Left hindlimb (tissue), 1 donor: ENCODE data around the gene XKR7.
"Not testable (repeated sequence)": the region's sequence is repeated elsewhere in the genome, so short reads cannot be mapped to it uniquely, and the experiment has no call there.

Experiments
- DNase-seq: peaks from one replicate; pipeline ENCODE4 v3.0.0-alpha.2; 2018

The XKR7 gene

GRCh38 chr20:31967830-31968249, at the start of gene XKR7:
Gene XKR7 (plus strand): TSS chr20:31968151. CDS start chr20:31968176, 25 bp downstream.
- DNase-seq = no peak

- no peak for DNase-seq
Observed at GRCh38 chr20:31918466-31919105, 49.4 kb upstream of the XKR7 start.

GRCh38 chr20:31919410-31920155, 48.4 kb upstream of the XKR7 start:
- DNase-seq = no peak

GRCh38 chr20:31920275-31920855, 47.6 kb upstream of the XKR7 start:
- no peak for DNase-seq

- DNase-seq = not testable (repeated sequence)
Observed at GRCh38 chr20:31921480-31921879, 46.5 kb upstream of the XKR7 start.

GRCh38 chr20:31922181-31922580, 45.8 kb upstream of the XKR7 start:
- DNase-seq = no peak

- DNase-seq = no peak
Observed at GRCh38 chr20:31922588-31922987, 45.4 kb upstream of the XKR7 start.

- DNase-seq = no peak
Observed at GRCh38 chr20:31923388-31924331, 44.3 kb upstream of the XKR7 start.

GRCh38 chr20:31924561-31924960, 43.4 kb upstream of the XKR7 start:
- no peak for DNase-seq

GRCh38 chr20:31925631-31926030, 42.3 kb upstream of the XKR7 start:
- no peak for DNase-seq

- DNase-seq = no peak
Observed at GRCh38 chr20:31926493-31926892, 41.5 kb upstream of the XKR7 start.

GRCh38 chr20:31927627-31928159, 40.3 kb upstream of the XKR7 start:
- no peak for DNase-seq

- not testable (repeated sequence) for DNase-seq
Observed at GRCh38 chr20:31929631-31930030, 38.3 kb upstream of the XKR7 start.

GRCh38 chr20:31930779-31931178, 37.2 kb upstream of the XKR7 start:
- no peak for DNase-seq

- DNase-seq = no peak
Observed at GRCh38 chr20:31933698-31934097, 34.3 kb upstream of the XKR7 start.

- no peak for DNase-seq
Observed at GRCh38 chr20:31934491-31934890, 33.5 kb upstream of the XKR7 start.

- DNase-seq = no peak
Observed at GRCh38 chr20:31934968-31935764, 32.8 kb upstream of the XKR7 start.

GRCh38 chr20:31936420-31936819, 31.5 kb upstream of the XKR7 start:
- no peak for DNase-seq

GRCh38 chr20:31937820-31938219, 30.1 kb upstream of the XKR7 start:
- DNase-seq = no peak

GRCh38 chr20:31939661-31940060, 28.3 kb upstream of the XKR7 start:
- no peak for DNase-seq

- DNase-seq = no peak
Observed at GRCh38 chr20:31943052-31943471, 24.9 kb upstream of the XKR7 start.

GRCh38 chr20:31945319-31945718, 22.6 kb upstream of the XKR7 start:
- no peak for DNase-seq
